Activated T-cell treated with anti-CD3 and anti-CD28 coated beads for 1 hour (primary cell): ENCODE measurements around the gene TMEM132C.
"Not testable (repeated sequence)": the region's sequence is repeated elsewhere in the genome, so short reads cannot be mapped to it uniquely, and the experiment has no call there.

Source experiments
- DNase-seq: peaks from one replicate; pipeline ENCODE4 v3.0.0-alpha.2; 2020; ENCODE audit warnings: low read depth

The TMEM132C gene

GRCh38 chr12:128267131-128267622 is at the start of gene TMEM132C:
TMEM132C (plus strand) TSS chr12:128267170; CDS start chr12:128267403, 233 bp downstream.
- DNase-seq: no peak

DNA sequence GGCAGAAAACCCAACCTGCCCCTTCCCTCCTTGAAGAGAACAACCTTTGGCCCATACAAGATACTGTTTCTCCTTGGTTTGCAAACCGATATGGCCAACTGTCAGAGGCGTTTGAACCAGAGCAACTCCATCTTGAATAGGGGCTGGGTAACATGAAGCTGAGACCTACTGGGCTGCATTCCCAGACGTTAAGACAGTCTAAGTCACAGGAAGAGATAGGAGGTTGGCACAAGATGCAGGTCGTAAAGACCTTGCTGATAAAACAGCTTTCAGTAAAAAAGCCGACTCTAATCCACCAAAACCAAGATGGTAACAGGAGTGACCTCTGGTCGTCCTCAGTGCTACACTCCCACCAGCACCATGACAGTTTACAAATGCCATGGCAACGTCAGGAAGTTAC is 42.7 kb upstream of the TMEM132C start:
- no peak for DNase-seq

DNA sequence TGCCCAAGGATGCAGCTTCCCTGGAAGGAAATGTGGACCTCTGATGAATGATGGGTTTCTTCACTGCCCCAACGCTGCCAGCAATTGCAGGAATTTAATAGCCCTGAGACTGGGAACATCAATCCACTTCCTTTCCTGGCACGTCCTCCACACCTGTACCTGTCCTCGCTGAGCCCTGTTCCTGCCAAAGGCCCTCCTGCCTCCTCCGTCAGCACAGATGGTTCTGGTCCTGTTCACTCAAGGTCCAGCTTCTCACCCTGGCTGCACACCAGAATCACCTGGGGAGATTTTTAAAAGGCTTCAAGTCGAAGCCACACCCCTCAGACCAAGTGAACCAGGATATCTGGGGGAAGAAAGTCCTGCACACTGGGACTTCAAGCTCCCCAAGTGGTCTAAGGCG is 38.4 kb upstream of the TMEM132C start:
- no peak for DNase-seq

GRCh38 chr12:128235635-128236417 is 31.1 kb upstream of the TMEM132C start:
- no peak for DNase-seq

DNA sequence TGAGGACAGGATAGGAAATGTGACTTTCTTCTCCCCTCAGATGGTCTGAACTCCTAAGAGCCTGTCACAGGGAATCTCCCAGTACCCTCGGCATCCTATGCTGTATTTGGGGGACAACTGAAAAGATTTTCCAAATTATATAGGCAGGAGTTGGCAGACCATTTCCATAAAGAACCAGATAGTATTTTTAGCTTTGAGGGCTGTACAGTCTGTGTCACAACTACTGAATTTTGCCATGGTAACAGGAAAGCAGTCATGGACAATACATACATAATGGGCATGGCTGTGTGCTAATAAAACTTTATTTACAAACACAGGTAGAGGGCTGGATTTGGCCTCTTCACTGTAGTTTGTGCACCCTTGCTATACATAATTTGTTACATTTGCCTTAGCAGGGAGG is 30.4 kb upstream of the TMEM132C start:
- no peak for DNase-seq

GRCh38 chr12:128240745-128241144 is 26.2 kb upstream of the TMEM132C start:
- DNase-seq: no peak

GRCh38 chr12:128245121-128245520 is 21.8 kb upstream of the TMEM132C start:
- DNase-seq: no peak

DNA sequence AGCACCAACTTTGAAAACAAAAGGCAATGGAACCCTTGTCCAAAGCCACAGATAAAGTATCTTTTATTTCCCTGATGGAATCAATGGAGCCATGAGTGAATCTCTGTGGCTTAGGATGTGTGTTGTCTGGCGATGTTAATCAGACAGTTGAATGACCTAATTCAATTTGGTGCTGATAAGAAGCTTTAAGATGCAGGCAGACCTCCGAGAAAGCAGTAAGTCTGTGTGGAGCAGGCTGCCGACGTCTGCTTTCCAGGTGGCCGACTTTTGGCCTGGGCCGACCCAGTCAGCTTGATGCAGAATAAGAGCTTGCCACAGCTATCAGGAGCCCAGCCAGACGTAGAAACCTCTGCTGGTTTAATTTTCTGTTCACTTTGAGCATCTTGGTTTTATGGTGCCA is 21.1 kb upstream of the TMEM132C start:
- DNase-seq: no peak

GRCh38 chr12:128250096-128250495 is 16.9 kb upstream of the TMEM132C start:
- DNase-seq: no peak

- DNase-seq: not testable (repeated sequence)
Measured at GRCh38 chr12:128253829-128254228, 13.1 kb upstream of the TMEM132C start.

GRCh38 chr12:128258866-128259555 is 8.0 kb upstream of the TMEM132C start:
- DNase-seq: no peak

GRCh38 chr12:128259556-128260070 is 7.4 kb upstream of the TMEM132C start:
- no peak for DNase-seq

GRCh38 chr12:128261757-128262156 is 5.2 kb upstream of the TMEM132C start:
- no peak for DNase-seq

- no peak for DNase-seq
Measured at GRCh38 chr12:128265566-128265965, 1.4 kb upstream of the TMEM132C start.

DNA sequence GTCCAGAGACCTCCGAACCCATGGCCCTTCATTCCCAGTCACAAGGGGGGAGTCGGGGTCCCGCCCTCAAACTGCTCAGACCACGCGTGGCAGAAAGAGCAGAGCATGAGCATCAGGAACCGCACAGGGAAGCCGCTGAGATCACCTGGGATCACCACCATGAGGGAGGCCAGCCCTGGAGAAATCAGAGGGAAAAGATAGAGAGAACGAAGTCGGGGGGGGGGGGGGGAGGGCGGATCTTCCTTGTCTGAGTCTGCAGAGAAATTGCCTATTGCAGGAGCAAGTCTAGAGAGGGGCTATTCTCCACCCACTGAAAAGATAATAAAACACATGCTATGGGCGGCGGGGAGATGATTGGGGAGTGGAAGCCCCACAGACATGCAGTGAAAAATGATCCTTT is 884 bp upstream of the TMEM132C start:
- DNase-seq: no peak

- no peak for DNase-seq
Measured at GRCh38 chr12:128266541-128267130, 334 bp upstream of the TMEM132C start.

GRCh38 chr12:128267651-128268378 is 845 bp downstream of the TMEM132C start:
- DNase-seq: no peak

DNA sequence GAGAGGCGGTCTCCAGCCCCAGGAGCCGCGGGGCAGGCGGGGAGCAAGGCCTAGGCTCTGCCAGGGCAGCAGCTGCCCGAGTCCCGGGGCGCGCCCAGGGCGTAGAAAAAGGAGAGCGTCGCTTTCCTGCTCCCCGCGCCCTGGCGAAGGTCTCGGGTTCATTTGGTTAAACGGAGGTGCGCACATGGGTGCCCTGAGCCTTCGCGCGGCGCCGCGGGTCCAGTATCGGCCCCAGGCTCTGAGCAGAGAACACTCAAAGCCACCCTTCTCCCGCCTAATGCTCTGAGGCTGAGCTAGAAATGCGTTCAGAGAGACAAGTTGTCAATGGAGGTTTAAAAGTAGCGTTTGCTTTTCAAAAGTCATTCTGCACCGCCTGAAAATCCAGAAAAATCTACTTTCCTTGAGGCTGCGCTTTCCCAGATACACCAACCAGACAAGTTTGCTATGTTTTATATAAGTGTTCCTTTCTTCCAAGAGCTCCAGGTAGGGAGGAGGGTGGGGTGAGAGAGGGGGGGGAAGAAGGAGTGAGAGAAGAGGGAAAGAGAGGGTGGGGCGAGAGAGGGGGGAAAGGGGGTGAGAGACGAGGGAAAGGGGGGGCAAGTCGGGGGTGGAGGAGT is 1.5 kb downstream of the TMEM132C start:
- DNase-seq: no peak

- DNase-seq: no peak
Measured at GRCh38 chr12:128269181-128269591, 2.2 kb downstream of the TMEM132C start.

DNA sequence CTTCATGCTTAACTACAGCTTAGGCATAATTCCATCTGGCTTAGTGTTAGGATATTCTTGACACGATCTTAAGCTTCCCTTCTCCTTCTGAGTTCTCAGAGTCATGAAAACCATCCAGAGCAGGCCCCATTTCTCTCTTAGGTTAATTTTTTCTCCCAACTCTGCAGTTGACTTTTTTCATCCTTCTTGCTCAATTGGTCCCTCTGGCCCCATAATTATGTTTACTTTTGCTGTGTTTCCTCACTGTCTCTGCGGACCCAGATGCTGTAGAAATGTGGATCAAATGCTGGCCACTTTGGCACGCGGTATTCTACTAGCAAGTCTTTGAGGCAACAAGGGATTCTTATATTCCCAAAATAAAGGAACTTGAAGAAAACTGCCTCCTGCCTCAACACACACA is 9.5 kb downstream of the TMEM132C start:
- DNase-seq: no peak

- DNase-seq: no peak
Measured at GRCh38 chr12:128286970-128287369, 20.0 kb downstream of the TMEM132C start.

DNA sequence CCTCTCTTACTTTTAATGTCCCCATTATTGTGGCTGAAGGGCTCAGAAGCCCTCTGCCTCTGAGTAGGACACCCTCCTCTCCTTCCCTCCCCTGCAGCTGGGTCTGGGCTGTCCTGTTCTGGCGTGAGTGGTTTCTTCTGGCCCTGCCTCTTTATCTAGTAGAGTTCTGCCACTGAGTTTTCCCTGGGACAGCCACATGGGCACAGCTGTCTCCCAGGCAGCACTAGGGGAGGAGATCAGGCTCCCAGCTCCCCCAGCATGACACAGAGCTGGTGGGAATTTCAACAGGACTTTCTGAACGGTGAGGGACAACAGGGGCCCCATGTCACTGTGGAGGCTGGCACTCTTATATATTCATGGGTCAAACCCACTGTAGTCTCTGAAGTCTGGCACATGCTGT is 21.4 kb downstream of the TMEM132C start:
- DNase-seq: no peak
